GM19328 (cell line): ENCODE results near the gene ZNF18.
"Not testable (repeated sequence)": the region's sequence is repeated elsewhere in the genome, so short reads cannot be mapped to it uniquely, and the experiment has no call there.

Source experiments
- ATAC-seq: cut with Tn5 transposase; IDR thresholded peaks from one replicate; pipeline ENCODE4 v1.9.1; 2021; ENCODE audit warnings: mild to moderate bottlenecking, moderate library complexity; ENCODE audit not compliant: unreplicated experiment

ZNF18 gene

GRCh38 chr17:11986942-11987329 is 10.3 kb downstream of the ZNF18 start:
- ATAC-seq, result no peak

GRCh38 chr17:11986179-11986941 is 10.9 kb downstream of the ZNF18 start:
- ATAC-seq, result no peak

GRCh38 chr17:11981862-11982261 is 15.4 kb downstream of the ZNF18 start:
- no peak for ATAC-seq

- ATAC-seq, result no peak
These were observed 16.5 kb downstream of the ZNF18 start for GRCh38 chr17:11980813-11981212.

- no peak for ATAC-seq
These were observed 17.5 kb downstream of the ZNF18 start for GRCh38 chr17:11979795-11980194.

DNA sequence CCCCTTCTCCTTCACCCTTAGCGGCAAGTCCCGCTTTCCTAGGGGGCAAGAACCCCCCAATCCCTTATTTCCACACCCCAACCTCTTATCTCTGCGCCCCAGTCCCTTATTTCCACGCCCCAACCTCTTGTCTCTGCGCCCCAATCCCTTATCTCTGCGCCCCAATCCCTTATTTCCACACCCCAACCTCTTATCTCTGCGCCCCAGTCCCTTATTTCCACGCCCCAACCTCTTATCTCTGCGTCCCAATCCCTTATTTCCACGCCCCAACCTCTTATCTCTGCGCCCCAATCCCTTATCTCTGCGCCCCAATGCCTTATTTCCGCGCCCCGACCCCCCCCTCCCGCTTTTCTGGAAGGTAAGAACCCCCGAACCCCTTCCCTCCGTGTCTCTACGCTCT is 24.5 kb downstream of the ZNF18 start:
- ATAC-seq, result not testable (repeated sequence)

- ATAC-seq, result no peak
These were observed 27.7 kb downstream of the ZNF18 start for GRCh38 chr17:11969565-11969964.

- ATAC-seq, result no peak
These were observed 42.3 kb downstream of the ZNF18 start for GRCh38 chr17:11954936-11955335.

- no peak for ATAC-seq
These were observed 43.4 kb downstream of the ZNF18 start for GRCh38 chr17:11953924-11954323.

GRCh38 chr17:11952610-11953009 is 44.7 kb downstream of the ZNF18 start:
- no peak for ATAC-seq

DNA sequence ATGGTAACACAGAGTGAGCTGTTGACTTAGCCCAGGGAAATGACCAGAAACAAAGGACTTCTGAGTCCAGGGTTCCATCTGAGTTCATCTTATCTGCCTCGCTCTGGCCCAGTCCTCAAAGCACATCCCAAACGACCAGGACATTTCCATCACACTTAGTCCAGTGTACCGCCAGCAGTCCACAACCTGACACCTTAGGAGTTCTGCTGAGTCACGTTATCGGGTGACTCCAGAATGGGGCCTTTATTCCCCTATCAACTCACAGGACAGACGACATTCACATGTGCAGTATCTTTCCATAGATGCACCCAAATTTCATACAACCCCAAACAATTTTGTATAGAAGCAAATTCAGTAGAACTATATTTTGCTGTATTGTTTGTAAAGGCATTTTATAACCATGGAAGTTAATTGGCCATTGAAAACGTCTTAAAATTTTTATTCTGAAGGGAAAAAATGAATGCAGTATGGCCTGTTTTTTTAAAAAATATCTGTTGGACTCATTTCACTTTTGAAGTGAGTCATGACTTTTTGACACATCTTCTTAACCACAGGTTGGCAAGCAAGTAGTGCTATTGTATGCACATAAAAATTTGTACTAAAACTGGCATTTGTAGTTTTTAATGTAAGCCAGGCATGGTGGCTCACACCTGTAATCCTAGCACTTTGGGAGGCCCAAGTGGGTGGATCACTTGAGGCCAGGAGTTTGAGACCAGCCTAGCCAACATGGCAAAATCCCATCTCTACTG is 46.3 kb downstream of the ZNF18 start:
- no peak for ATAC-seq

DNA sequence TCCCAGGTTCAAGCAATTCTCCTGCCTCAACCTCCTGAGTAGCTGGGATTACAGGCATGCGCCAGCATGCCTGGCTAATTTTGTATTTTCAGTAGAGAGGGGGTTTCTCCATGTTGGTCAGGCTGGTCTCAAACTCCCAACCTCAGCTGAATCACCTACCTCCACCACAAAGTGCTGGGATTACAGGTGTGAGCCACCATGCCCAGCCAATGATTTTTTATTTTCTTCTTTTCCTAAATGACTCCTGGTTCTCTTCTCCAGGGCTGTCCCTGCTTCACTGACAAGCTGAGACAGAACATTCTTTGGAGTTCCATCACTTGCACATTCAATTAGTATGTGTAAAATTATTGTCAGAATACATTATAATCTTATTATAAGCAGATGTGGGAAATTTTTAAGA is 47.7 kb downstream of the ZNF18 start:
- not testable (repeated sequence) for ATAC-seq

DNA sequence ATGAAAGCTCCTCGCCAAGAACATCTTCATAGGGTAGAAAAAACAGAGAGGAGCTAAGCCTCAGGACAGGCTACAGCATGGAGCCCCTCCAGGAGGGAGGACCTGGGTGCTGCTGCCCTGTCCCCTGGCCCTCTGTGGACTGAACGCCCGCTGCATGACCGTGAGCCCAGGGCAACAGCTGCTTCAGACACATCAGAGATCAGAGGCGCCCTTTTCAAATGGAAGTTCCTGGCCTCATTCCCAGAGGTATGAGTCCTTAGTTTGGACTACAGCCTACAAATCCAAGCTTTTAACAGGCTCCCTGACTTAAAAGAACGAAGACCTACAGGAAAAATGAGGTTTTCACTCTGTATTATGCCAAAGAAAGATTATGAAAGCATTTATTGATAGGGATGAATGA is 48.5 kb downstream of the ZNF18 start:
- ATAC-seq, result no peak

GRCh38 chr17:11944587-11944986 is 52.7 kb downstream of the ZNF18 start:
- no peak for ATAC-seq

GRCh38 chr17:11943759-11944347 is 53.4 kb downstream of the ZNF18 start:
- no peak for ATAC-seq

GRCh38 chr17:11943086-11943485 is 54.2 kb downstream of the ZNF18 start:
- not testable (repeated sequence) for ATAC-seq

GRCh38 chr17:11940904-11941303 is 56.4 kb downstream of the ZNF18 start:
- ATAC-seq, result no peak

GRCh38 chr17:11935734-11936406 is 61.4 kb downstream of the ZNF18 start:
- ATAC-seq, result no peak

GRCh38 chr17:11932337-11932898 is 64.9 kb downstream of the ZNF18 start:
- no peak for ATAC-seq

GRCh38 chr17:11928436-11928835 is 68.8 kb downstream of the ZNF18 start:
- no peak for ATAC-seq
